ENCODE results near the gene LRFN2.

DNA sequence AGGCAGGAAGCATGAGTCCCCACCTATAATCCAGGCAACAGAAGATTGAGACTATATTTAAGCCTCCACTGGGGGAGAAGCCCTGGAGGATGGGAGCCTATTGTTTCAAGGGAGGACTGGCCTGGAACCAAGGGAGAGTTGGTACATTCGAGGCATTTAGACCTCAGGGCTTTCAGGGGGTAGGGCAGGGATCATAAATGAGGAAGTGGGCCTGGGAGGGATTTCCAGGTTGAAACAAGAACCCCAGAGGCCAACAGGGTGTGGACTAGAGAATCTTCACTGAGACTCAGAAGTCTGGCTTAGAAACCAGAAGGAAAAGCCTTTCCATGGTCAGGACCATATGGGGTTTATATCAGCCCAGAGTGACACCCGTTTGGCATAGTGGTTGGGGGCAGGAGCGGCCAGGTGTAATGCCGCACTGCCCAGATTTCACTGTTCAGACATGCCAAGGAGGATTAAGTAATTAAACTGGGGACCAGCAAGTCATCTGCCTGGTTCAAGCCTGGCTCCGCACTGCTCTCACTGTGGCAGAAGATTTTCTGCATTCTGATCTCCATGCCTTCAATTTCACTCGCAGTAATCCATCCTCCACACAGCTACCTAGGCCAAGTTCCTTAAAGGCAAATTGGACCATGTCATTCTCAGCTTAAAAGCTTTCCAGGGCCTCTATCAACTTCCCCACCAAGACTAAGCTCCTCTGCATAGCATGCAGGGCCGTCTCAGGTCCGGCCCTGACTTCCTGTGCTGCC lies 17.8 kb downstream of the LRFN2 start:
- TF ChIP-seq, protein P1, sequence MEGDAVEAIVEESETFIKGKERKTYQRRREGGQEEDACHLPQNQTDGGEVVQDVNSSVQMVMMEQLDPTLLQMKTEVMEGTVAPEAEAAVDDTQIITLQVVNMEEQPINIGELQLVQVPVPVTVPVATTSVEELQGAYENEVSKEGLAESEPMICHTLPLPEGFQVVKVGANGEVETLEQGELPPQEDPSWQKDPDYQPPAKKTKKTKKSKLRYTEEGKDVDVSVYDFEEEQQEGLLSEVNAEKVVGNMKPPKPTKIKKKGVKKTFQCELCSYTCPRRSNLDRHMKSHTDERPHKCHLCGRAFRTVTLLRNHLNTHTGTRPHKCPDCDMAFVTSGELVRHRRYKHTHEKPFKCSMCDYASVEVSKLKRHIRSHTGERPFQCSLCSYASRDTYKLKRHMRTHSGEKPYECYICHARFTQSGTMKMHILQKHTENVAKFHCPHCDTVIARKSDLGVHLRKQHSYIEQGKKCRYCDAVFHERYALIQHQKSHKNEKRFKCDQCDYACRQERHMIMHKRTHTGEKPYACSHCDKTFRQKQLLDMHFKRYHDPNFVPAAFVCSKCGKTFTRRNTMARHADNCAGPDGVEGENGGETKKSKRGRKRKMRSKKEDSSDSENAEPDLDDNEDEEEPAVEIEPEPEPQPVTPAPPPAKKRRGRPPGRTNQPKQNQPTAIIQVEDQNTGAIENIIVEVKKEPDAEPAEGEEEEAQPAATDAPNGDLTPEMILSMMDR (IDR thresholded peaks at IDR 0.05) = no peak
- TF ChIP-seq EZH2 (IDR thresholded peaks at IDR 0.05; ENCODE audit: borderline replicate concordance, insufficient read depth, low read depth, low read length, poor library complexity, severe bottlenecking) = no peak
